Ureter (tissue), 1 donor: ENCODE data around the gene MAB21L1. TPM values are rescaled to one million over a fixed set of nuclear protein-coding genes. Genes with fewer than 3 reads are reported as not detected.

ENCODE experiments used
- DNase-seq: peaks from one replicate; pipeline ENCODE4 v3.0.0-alpha.2; 2020; ENCODE audit warnings: low spot score
- total RNA-seq: library from RNA; stranded (reverse); gene quantifications from one replicate; pipeline ENCODE4 v1.2.4, GENCODE V29; 2023
- donor health status: DM: yes; HTN: yes; CAD: no.

Gene MAB21L1
- total RNA-seq = 0.36 TPM

- no peak for DNase-seq
Measured at GRCh38 chr13:35475960-35476943, at the start of gene MAB21L1. TSS of gene MAB21L1 (minus strand) at chr13:35476689. CDS start at chr13:35476138, 551 bp downstream.

- no peak for DNase-seq
Measured at GRCh38 chr13:35524171-35524570, 47.7 kb upstream of the MAB21L1 start.

GRCh38 chr13:35518337-35518946, 42.0 kb upstream of the MAB21L1 start:
- no peak for DNase-seq

GRCh38 chr13:35514801-35515502, 38.5 kb upstream of the MAB21L1 start:
- DNase-seq = no peak

GRCh38 chr13:35514061-35514477, 37.6 kb upstream of the MAB21L1 start:
- no peak for DNase-seq

GRCh38 chr13:35512271-35512920, 35.9 kb upstream of the MAB21L1 start:
- DNase-seq = no peak

- no peak for DNase-seq
Measured at GRCh38 chr13:35502456-35502855, 26.0 kb upstream of the MAB21L1 start.

- DNase-seq = no peak
Measured at GRCh38 chr13:35501661-35502235, 25.3 kb upstream of the MAB21L1 start.

GRCh38 chr13:35500144-35500543, 23.7 kb upstream of the MAB21L1 start:
- no peak for DNase-seq

- no peak for DNase-seq
Measured at GRCh38 chr13:35499676-35500075, 23.2 kb upstream of the MAB21L1 start.

GRCh38 chr13:35499196-35499662, 22.7 kb upstream of the MAB21L1 start:
- no peak for DNase-seq

- no peak for DNase-seq
Measured at GRCh38 chr13:35498231-35498630, 21.7 kb upstream of the MAB21L1 start.

GRCh38 chr13:35496761-35497386, 20.4 kb upstream of the MAB21L1 start:
- no peak for DNase-seq

GRCh38 chr13:35496006-35496405, 19.5 kb upstream of the MAB21L1 start:
- DNase-seq = no peak

GRCh38 chr13:35489050-35489449, 12.6 kb upstream of the MAB21L1 start:
- no peak for DNase-seq

- no peak for DNase-seq
Measured at GRCh38 chr13:35485424-35485823, 8.9 kb upstream of the MAB21L1 start.

GRCh38 chr13:35484384-35484783, 7.9 kb upstream of the MAB21L1 start:
- DNase-seq = no peak

GRCh38 chr13:35483761-35484160, 7.3 kb upstream of the MAB21L1 start:
- DNase-seq = no peak

GRCh38 chr13:35482527-35482926, 6.0 kb upstream of the MAB21L1 start:
- no peak for DNase-seq

- no peak for DNase-seq
Measured at GRCh38 chr13:35481777-35482176, 5.3 kb upstream of the MAB21L1 start.

- no peak for DNase-seq
Measured at GRCh38 chr13:35480346-35480745, 3.9 kb upstream of the MAB21L1 start.
